Breast epithelium (tissue), 3 donors: Measurements from ENCODE around the gene NEFH.
"Not testable (repeated sequence)": the region's sequence is repeated elsewhere in the genome, so short reads cannot be mapped to it uniquely, and the experiment has no call there.

Source experiments
- CTCF ChIP-seq, 3 donors: fragments of 450-650 bp; IDR thresholded peaks; one replicate each; pipeline ENCODE4 v1.5.1; 2016 to 2017; ENCODE audit warnings: antibody characterized with exemption in 3 of 3, mild to moderate bottlenecking in 3 of 3, moderate library complexity in 3 of 3
- POLR2A ChIP-seq: fragments of 450-650 bp; IDR thresholded peaks from one replicate; pipeline ENCODE4 v1.6.1; 2016; ENCODE audit warnings: antibody characterized with exemption, mild to moderate bottlenecking, moderate library complexity
- POLR2AphosphoS5 ChIP-seq, 3 donors: sonication (generic); formaldehyde crosslinking; IDR thresholded peaks; one replicate each; pipeline ENCODE4 v1.6.1; 2017; ENCODE audit warnings: antibody characterized with exemption in 3 of 3

GRCh38 chr22:29489127-29489780, 9.2 kb downstream of the NEFH start:
- TF ChIP-seq POLR2A; POLR2AphosphoS5 (IDR thresholded peaks at IDR 0.05); CTCF (IDR thresholded peaks at IDR 0.05): not testable (repeated sequence)
